ENCODE results near the gene FAM216B.

FAM216B gene

GRCh38 chr13:42786715-42787114 is 5.3 kb downstream of the FAM216B start:
- no peaks in the 10 kb centered on the region for H3K36me3 ChIP-seq (ENCODE audit: insufficient read depth, low read length)
- peak overlapping the region; percentile 69 for H3K27ac ChIP-seq (ENCODE audit: low read depth, low read length)
- H3K4me3 ChIP-seq (ENCODE audit: low read depth in 1 of 2, low read length in 2 of 2), result no peak overlapping the region
- peaks cover 14% of the 10 kb centered on the region for H3K4me1 ChIP-seq (ENCODE audit: insufficient read depth, low read length)
- H3K27me3 ChIP-seq (ENCODE audit: control insufficient read depth in 1 of 2, insufficient read depth in 2 of 2, low read length in 2 of 2), result no peaks in the 10 kb centered on the region
- H3K9ac ChIP-seq (ENCODE audit: low read length), result no peak overlapping the region
- H3K9me3 ChIP-seq (ENCODE audit: low read length), result no peaks in the 10 kb centered on the region

- no peaks in the 10 kb centered on the region for H3K36me3 ChIP-seq (ENCODE audit: insufficient read depth, low read length)
These were observed 7.2 kb downstream of the FAM216B start for GRCh38 chr13:42788601-42789000.

GRCh38 chr13:42792154-42792553 is 10.8 kb downstream of the FAM216B start:
- Histone ChIP-seq H3K4me1 (ENCODE audit: insufficient read depth, low read length) (peaks cover 4% of the 10 kb centered on the region), H3K9me3 (ENCODE audit: low read length) (no peaks in the 10 kb centered on the region)

More at GRCh38 chr13:42788601-42789000, 7.2 kb downstream of the FAM216B start:
- Histone ChIP-seq H3K9me3 (ENCODE audit: low read length) (no peaks in the 10 kb centered on the region), H3K4me1 (ENCODE audit: insufficient read depth, low read length) (peaks cover 14% of the 10 kb centered on the region), H3K27me3 (ENCODE audit: control insufficient read depth in 1 of 2, insufficient read depth in 2 of 2, low read length in 2 of 2) (no peaks in the 10 kb centered on the region), H3K4me3 (ENCODE audit: low read depth in 1 of 2, low read length in 2 of 2) (no peak overlapping the region), H3K9ac (ENCODE audit: low read length) (no peak overlapping the region), H3K27ac (ENCODE audit: low read depth, low read length) (no peak overlapping the region)

GRCh38 chr13:42794577-42795275 is 13.3 kb downstream of the FAM216B start:
- Histone ChIP-seq H3K27me3 (ENCODE audit: control insufficient read depth in 1 of 2, insufficient read depth in 2 of 2, low read length in 2 of 2) (no peaks in the 10 kb centered on the region), H3K36me3 (ENCODE audit: insufficient read depth, low read length) (no peaks in the 10 kb centered on the region), H3K27ac (ENCODE audit: low read depth, low read length) (no peak overlapping the region), H3K9me3 (ENCODE audit: low read length) (no peaks in the 10 kb centered on the region), H3K4me3 (ENCODE audit: low read depth in 1 of 2, low read length in 2 of 2) (no peak overlapping the region), H3K9ac (ENCODE audit: low read length) (no peak overlapping the region), H3K4me1 (ENCODE audit: insufficient read depth, low read length) (no peaks in the 10 kb centered on the region)

More at GRCh38 chr13:42792154-42792553, 10.8 kb downstream of the FAM216B start:
- Histone ChIP-seq H3K27me3 (ENCODE audit: control insufficient read depth in 1 of 2, insufficient read depth in 2 of 2, low read length in 2 of 2) (no peaks in the 10 kb centered on the region), H3K36me3 (ENCODE audit: insufficient read depth, low read length) (no peaks in the 10 kb centered on the region), H3K9ac (ENCODE audit: low read length) (no peak overlapping the region), H3K4me3 (ENCODE audit: low read depth in 1 of 2, low read length in 2 of 2) (no peak overlapping the region), H3K27ac (ENCODE audit: low read depth, low read length) (no peak overlapping the region)

- Histone ChIP-seq H3K9ac (ENCODE audit: low read length) (no peak overlapping the region), H3K9me3 (ENCODE audit: low read length) (no peaks in the 10 kb centered on the region), H3K4me3 (ENCODE audit: low read depth in 1 of 2, low read length in 2 of 2) (no peak overlapping the region), H3K4me1 (ENCODE audit: insufficient read depth, low read length) (no peaks in the 10 kb centered on the region), H3K27ac (ENCODE audit: low read depth, low read length) (no peak overlapping the region), H3K27me3 (ENCODE audit: control insufficient read depth in 1 of 2, insufficient read depth in 2 of 2, low read length in 2 of 2) (no peaks in the 10 kb centered on the region), H3K36me3 (ENCODE audit: insufficient read depth, low read length) (no peaks in the 10 kb centered on the region)
These were observed 14.3 kb downstream of the FAM216B start for GRCh38 chr13:42795666-42796065.

- Histone ChIP-seq H3K36me3 (ENCODE audit: insufficient read depth, low read length) (no peaks in the 10 kb centered on the region), H3K27ac (ENCODE audit: low read depth, low read length) (no peak overlapping the region), H3K9ac (ENCODE audit: low read length) (no peak overlapping the region), H3K27me3 (ENCODE audit: control insufficient read depth in 1 of 2, insufficient read depth in 2 of 2, low read length in 2 of 2) (no peaks in the 10 kb centered on the region), H3K9me3 (ENCODE audit: low read length) (no peaks in the 10 kb centered on the region), H3K4me3 (ENCODE audit: low read depth in 1 of 2, low read length in 2 of 2) (no peak overlapping the region), H3K4me1 (ENCODE audit: insufficient read depth, low read length) (no peaks in the 10 kb centered on the region)
These were observed 15.5 kb downstream of the FAM216B start for GRCh38 chr13:42796747-42797356.

- Histone ChIP-seq H3K9me3 (ENCODE audit: low read length) (no peaks in the 10 kb centered on the region), H3K27me3 (ENCODE audit: control insufficient read depth in 1 of 2, insufficient read depth in 2 of 2, low read length in 2 of 2) (no peaks in the 10 kb centered on the region), H3K4me1 (ENCODE audit: insufficient read depth, low read length) (no peaks in the 10 kb centered on the region), H3K36me3 (ENCODE audit: insufficient read depth, low read length) (no peaks in the 10 kb centered on the region), H3K27ac (ENCODE audit: low read depth, low read length) (no peak overlapping the region), H3K9ac (ENCODE audit: low read length) (no peak overlapping the region), H3K4me3 (ENCODE audit: low read depth in 1 of 2, low read length in 2 of 2) (no peak overlapping the region)
These were observed 16.7 kb downstream of the FAM216B start for GRCh38 chr13:42798118-42798517.

- Histone ChIP-seq H3K4me1 (ENCODE audit: insufficient read depth, low read length) (peaks cover 4% of the 10 kb centered on the region), H3K9me3 (ENCODE audit: low read length) (no peaks in the 10 kb centered on the region), H3K9ac (ENCODE audit: low read length) (no peak overlapping the region), H3K4me3 (ENCODE audit: low read depth in 1 of 2, low read length in 2 of 2) (no peak overlapping the region), H3K36me3 (ENCODE audit: insufficient read depth, low read length) (no peaks in the 10 kb centered on the region), H3K27ac (ENCODE audit: low read depth, low read length) (no peak overlapping the region), H3K27me3 (ENCODE audit: control insufficient read depth in 1 of 2, insufficient read depth in 2 of 2, low read length in 2 of 2) (no peaks in the 10 kb centered on the region)
These were observed 18.8 kb downstream of the FAM216B start for GRCh38 chr13:42800109-42800643.

GRCh38 chr13:42803563-42804204 is 22.3 kb downstream of the FAM216B start:
- no peaks in the 10 kb centered on the region for H3K9me3 ChIP-seq (ENCODE audit: low read length)
- H3K27ac ChIP-seq (ENCODE audit: low read depth, low read length), result no peak overlapping the region

GRCh38 chr13:42804244-42804874 is 23.0 kb downstream of the FAM216B start:
- no peak overlapping the region for H3K9ac ChIP-seq (ENCODE audit: low read length)
- H3K4me3 ChIP-seq (ENCODE audit: low read depth in 1 of 2, low read length in 2 of 2), result no peak overlapping the region
- H3K27ac ChIP-seq (ENCODE audit: low read depth, low read length), result no peak overlapping the region
- no peaks in the 10 kb centered on the region for H3K36me3 ChIP-seq (ENCODE audit: insufficient read depth, low read length)
- H3K4me1 ChIP-seq (ENCODE audit: insufficient read depth, low read length), result peaks cover 4% of the 10 kb centered on the region
- H3K9me3 ChIP-seq (ENCODE audit: low read length), result no peaks in the 10 kb centered on the region
- no peaks in the 10 kb centered on the region for H3K27me3 ChIP-seq (ENCODE audit: control insufficient read depth in 1 of 2, insufficient read depth in 2 of 2, low read length in 2 of 2)

More at GRCh38 chr13:42803563-42804204, 22.3 kb downstream of the FAM216B start:
- Histone ChIP-seq H3K27me3 (ENCODE audit: control insufficient read depth in 1 of 2, insufficient read depth in 2 of 2, low read length in 2 of 2) (no peaks in the 10 kb centered on the region), H3K36me3 (ENCODE audit: insufficient read depth, low read length) (no peaks in the 10 kb centered on the region), H3K9ac (ENCODE audit: low read length) (no peak overlapping the region), H3K4me1 (ENCODE audit: insufficient read depth, low read length) (peaks cover 4% of the 10 kb centered on the region), H3K4me3 (ENCODE audit: low read depth in 1 of 2, low read length in 2 of 2) (no peak overlapping the region)

- Histone ChIP-seq H3K4me1 (ENCODE audit: insufficient read depth, low read length) (peaks cover 4% of the 10 kb centered on the region), H3K27ac (ENCODE audit: low read depth, low read length) (no peak overlapping the region), H3K27me3 (ENCODE audit: control insufficient read depth in 1 of 2, insufficient read depth in 2 of 2, low read length in 2 of 2) (no peaks in the 10 kb centered on the region), H3K9me3 (ENCODE audit: low read length) (no peaks in the 10 kb centered on the region), H3K36me3 (ENCODE audit: insufficient read depth, low read length) (no peaks in the 10 kb centered on the region), H3K9ac (ENCODE audit: low read length) (no peak overlapping the region), H3K4me3 (ENCODE audit: low read depth in 1 of 2, low read length in 2 of 2) (no peak overlapping the region)
These were observed 25.9 kb downstream of the FAM216B start for GRCh38 chr13:42807241-42807640.
